ENCODE results near the gene TRIOBP.

GRCh38 chr22:37726241-37726887 is 29.5 kb downstream of the TRIOBP start:
- TF ChIP-seq POLR2AphosphoS5 (IDR thresholded peaks at IDR 0.05; ENCODE audit: borderline replicate concordance, low read depth, low read length) (no peak), EZH2 (IDR thresholded peaks at IDR 0.05) (no peak)

All from SK-N-MC (cell line).